Measurements from ENCODE around the gene SAV1. TPM values are rescaled to one million over a fixed set of nuclear protein-coding genes. Genes with fewer than 3 reads are reported as not detected.

The SAV1 gene
- total and polyA plus RNA-seq, 2 of the 4 experiments (the other 2 are of a cell fraction), result 17.0 to 18.8 TPM

- Histone ChIP-seq H3K4me2 (ENCODE audit: low read depth, low read length) (no peak overlapping the region), H3K79me1 (ENCODE audit: low read depth in 1 of 2, low read length in 2 of 2) (no peaks in the 10 kb centered on the region), H3K36me3 (ENCODE audit: control insufficient read depth, insufficient read depth, low read length) (no peaks in the 10 kb centered on the region), H4K20me1 (ENCODE audit: insufficient read depth, low read length) (no peaks in the 10 kb centered on the region), H3K4ac (ENCODE audit: low read depth, low read length) (no peak overlapping the region), H3K14ac (replicated peaks; ENCODE audit: low read depth, low read length) (no peak overlapping the region), H3K4me3 (ENCODE audit: insufficient read depth, low read depth, low read length) (no peak overlapping the region), H4K8ac (ENCODE audit: low read depth in 2 of 2, low read length in 2 of 2) (no peak overlapping the region), H3K9ac (ENCODE audit: low read depth, low read length) (no peak overlapping the region), H2BK15ac (ENCODE audit: low read depth, low read length) (no peak overlapping the region), H4K5ac (ENCODE audit: low read depth, low read length) (no peak overlapping the region), H3K27me3 (ENCODE audit: control insufficient read depth, insufficient read depth, low read length) (no peaks in the 10 kb centered on the region), H3K9me1 (ENCODE audit: insufficient read depth, low read length) (no peaks in the 10 kb centered on the region; the same call in 1 of the 2 replicates), H2BK20ac (ENCODE audit: low read depth, low read length) (no peak overlapping the region), H3K27ac (ENCODE audit: insufficient read depth, low read length) (no peak overlapping the region), H3K4me1 (ENCODE audit: control insufficient read depth, insufficient read depth, low read length) (no peaks in the 10 kb centered on the region), H2BK120ac (ENCODE audit: low read depth, low read length) (no peak overlapping the region), H3K23ac (ENCODE audit: low read depth, low read length) (no peak overlapping the region), H3K56ac (ENCODE audit: extremely low read depth, insufficient read depth, low read length) (no peak overlapping the region), H2AK9ac (replicated peaks; ENCODE audit: low read depth, low read length, poor library complexity) (no peak overlapping the region), H2AK5ac (ENCODE audit: low read depth, low read length) (no peak overlapping the region), H2BK5ac (ENCODE audit: low read depth, low read length, poor library complexity, severe bottlenecking) (no peak overlapping the region), H4K91ac (ENCODE audit: insufficient read depth, low read depth, low read length) (no peak overlapping the region), H3K9me3 (ENCODE audit: control insufficient read depth, insufficient read depth, low read length) (no peaks in the 10 kb centered on the region), H2AFZ (replicated peaks; ENCODE audit: low read length, poor library complexity) (no peak overlapping the region), H3K18ac (ENCODE audit: low read depth, low read length) (no peak overlapping the region)
- CTCF ChIA-PET, result interaction anchor here (1.1 kb wide), 1 partner anchor 12 kb away, joined by 3 read pairs; no protein-coding TSS in a partner anchor
- DNase-seq (no peak), ATAC-seq (ENCODE audit: low read depth) (no peak)
- no peak for TF ChIP-seq CHD1 (IDR thresholded peaks at IDR 0.05; ENCODE audit: low read depth, low read length)
- TF ChIP-seq FOS (IDR thresholded peaks at IDR 0.05; ENCODE audit: low read depth, low read length), result no peak
- TF ChIP-seq USF2 (IDR thresholded peaks at IDR 0.05; ENCODE audit: low read depth, low read length), result no peak
- TF ChIP-seq MXI1 (IDR thresholded peaks at IDR 0.05; ENCODE audit: borderline replicate concordance, low read depth, low read length), result no peak
- in situ Hi-C loops (cut with MboI; ENCODE audit: low sequenced_read_pairs), result no loop called here
- dilution Hi-C loops (cut with HindIII; ENCODE audit: low sequenced_read_pairs, unreplicated experiment), result no loop called here
- WGBS, 2 experiments (ENCODE audit: extremely low coverage in 2 of 2, insufficient read length in 1 of 2), result no CpG with 5 or more reads among the region's 1 CpG
- BruUV-seq (replicated peaks), result no TSS peak
- POLR2A ChIA-PET (ENCODE audit: unreplicated experiment), result no interaction called here
- intact Hi-C loops (cut with micrococcal nuclease), result no loop called here
Observed at GRCh38 chr14:50607761-50608160, 60.3 kb downstream of the SAV1 start.
